Astrocyte (in vitro differentiated cells and primary cell): ENCODE data around the gene CADM1. TPM values are rescaled to one million over a fixed set of nuclear protein-coding genes. Genes with fewer than 3 reads are reported as not detected.

ENCODE experiments used
- DNase-seq: peaks from one replicate; pipeline ENCODE4 v3.0.0-alpha.2; 2010; ENCODE audit warnings: low read depth
- FAIRE-seq: peaks from 2 replicates; lab custom pipeline; 2011; peaks lifted over from hg19 to GRCh38; lab: Jason Lieb, UNC
- H2AFZ ChIP-seq: 2 replicates; pipeline ENCODE4 v1.6.0; 2012; ENCODE audit warnings: low read depth, low read length, inconsistent platforms
- H3K27ac ChIP-seq: 2 replicates; pipeline ENCODE4 v1.5.1; 2011; ENCODE audit warnings: low read depth, low read length, inconsistent platforms
- H3K27me3 ChIP-seq: 2 replicates; pipeline ENCODE4 v1.6.0; 2011; ENCODE audit warnings: low read length, inconsistent platforms; ENCODE audit not compliant: insufficient read depth
- H3K36me3 ChIP-seq: 2 replicates; pipeline ENCODE4 v1.5.1; 2011; ENCODE audit warnings: low read length, inconsistent platforms; ENCODE audit not compliant: insufficient read depth
- H3K4me1 ChIP-seq: 2 replicates; pipeline ENCODE4 v1.5.1; 2011; ENCODE audit warnings: low read length, inconsistent platforms; ENCODE audit not compliant: insufficient read depth
- H3K4me2 ChIP-seq: 2 replicates; pipeline ENCODE4 v1.6.0; 2012; ENCODE audit warnings: low read length, inconsistent platforms
- H3K4me3 ChIP-seq: 2 replicates; pipeline ENCODE4 v1.5.1; 2011; ENCODE audit warnings: low read depth, mild to moderate bottlenecking, low read length, inconsistent platforms; ENCODE audit not compliant: insufficient read depth
- H3K79me2 ChIP-seq: 2 replicates; pipeline ENCODE4 v1.6.0; 2012; ENCODE audit warnings: mild to moderate bottlenecking, low read length, inconsistent platforms; ENCODE audit not compliant: insufficient read depth
- H3K9ac ChIP-seq: 2 replicates; pipeline ENCODE4 v1.6.0; 2012; ENCODE audit warnings: mild to moderate bottlenecking, low read length, inconsistent platforms
- H3K9me3 ChIP-seq: 2 replicates; pipeline ENCODE4 v1.5.1; 2012; ENCODE audit warnings: low read depth, mild to moderate bottlenecking, low read length, inconsistent platforms; ENCODE audit not compliant: insufficient read depth
- H4K20me1 ChIP-seq: 2 replicates; pipeline ENCODE4 v1.6.0; 2012; ENCODE audit warnings: low read length, inconsistent platforms; ENCODE audit not compliant: insufficient read depth
- H3K27ac Mint-ChIP-seq: one replicate; pipeline ENCODE4 v1.8.0; 2021; ENCODE audit warnings: mild to moderate bottlenecking, mixed read lengths; ENCODE audit not compliant: unreplicated experiment
- H3K27me3 Mint-ChIP-seq: one replicate; pipeline ENCODE4 v1.8.0; 2021; ENCODE audit warnings: low read depth, mixed read lengths; ENCODE audit not compliant: unreplicated experiment
- H3K36me3 Mint-ChIP-seq: one replicate; pipeline ENCODE4 v1.8.0; 2021; ENCODE audit warnings: low read depth, mixed read lengths; ENCODE audit not compliant: unreplicated experiment
- H3K4me1 Mint-ChIP-seq: one replicate; pipeline ENCODE4 v1.8.0; 2021; ENCODE audit warnings: low read depth, mixed read lengths; ENCODE audit not compliant: unreplicated experiment
- H3K4me3 Mint-ChIP-seq: one replicate; pipeline ENCODE4 v1.8.0; 2021; ENCODE audit warnings: mild to moderate bottlenecking, moderate library complexity, mixed read lengths; ENCODE audit not compliant: unreplicated experiment
- H3K9me3 Mint-ChIP-seq: one replicate; pipeline ENCODE4 v1.8.0; 2021; ENCODE audit warnings: mild to moderate bottlenecking, mixed read lengths; ENCODE audit not compliant: unreplicated experiment
- EZH2 ChIP-seq: IDR thresholded peaks from 2 replicates; pipeline ENCODE4 v1.6.1; 2012; ENCODE audit warnings: mild to moderate bottlenecking, low read length, inconsistent platforms; ENCODE audit not compliant: insufficient read depth
- total RNA-seq: library from RNA; stranded (reverse); gene quantifications from 2 replicates; pipeline ENCODE4 v1.2.1, GENCODE V29; 2021
- TF ChIP-seq, protein P1 (sequence below): IDR thresholded peaks from 2 replicates; pipeline ENCODE4 v1.5.1; 2011; ENCODE audit warnings: low read depth, mild to moderate bottlenecking, inconsistent platforms, low read length, moderate library complexity; ENCODE audit not compliant: insufficient read depth

CADM1 gene
- total RNA-seq, 1 donor from 2014 or later = 414 TPM

DNA sequence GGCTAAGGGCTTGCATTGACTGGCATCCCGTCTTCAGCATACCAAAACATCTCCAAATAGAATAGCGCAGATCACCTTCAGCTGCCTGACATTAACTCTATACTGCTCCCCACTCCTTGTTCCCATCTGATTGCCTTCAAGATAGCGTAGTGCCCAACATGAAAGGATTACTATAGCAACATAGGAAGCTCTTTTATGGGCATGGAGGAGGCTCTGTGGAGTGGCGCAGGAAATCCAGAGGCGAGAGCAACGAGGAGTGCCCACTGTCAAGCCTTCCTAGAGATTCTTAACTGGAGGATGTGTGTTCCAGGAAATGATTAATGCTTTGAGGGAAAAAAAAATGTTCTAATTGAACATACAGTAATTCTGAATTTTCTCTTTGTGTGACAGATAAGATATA lies 213.3 kb downstream of the CADM1 start:
- no peaks in the 10 kb centered on the region for H3K27me3 ChIP-seq
- Mint-ChIP-seq H3K4me1 (peaks cover 38% of the 10 kb centered on the region), H3K4me3 (no peak overlapping the region), H3K36me3 (peaks cover 4% of the 10 kb centered on the region), H3K27ac (no peak overlapping the region), H3K27me3 (no peaks in the 10 kb centered on the region), H3K9me3 (peaks cover 2% of the 10 kb centered on the region)
- H3K4me2 ChIP-seq = no peak overlapping the region
- TF ChIP-seq, protein P1, sequence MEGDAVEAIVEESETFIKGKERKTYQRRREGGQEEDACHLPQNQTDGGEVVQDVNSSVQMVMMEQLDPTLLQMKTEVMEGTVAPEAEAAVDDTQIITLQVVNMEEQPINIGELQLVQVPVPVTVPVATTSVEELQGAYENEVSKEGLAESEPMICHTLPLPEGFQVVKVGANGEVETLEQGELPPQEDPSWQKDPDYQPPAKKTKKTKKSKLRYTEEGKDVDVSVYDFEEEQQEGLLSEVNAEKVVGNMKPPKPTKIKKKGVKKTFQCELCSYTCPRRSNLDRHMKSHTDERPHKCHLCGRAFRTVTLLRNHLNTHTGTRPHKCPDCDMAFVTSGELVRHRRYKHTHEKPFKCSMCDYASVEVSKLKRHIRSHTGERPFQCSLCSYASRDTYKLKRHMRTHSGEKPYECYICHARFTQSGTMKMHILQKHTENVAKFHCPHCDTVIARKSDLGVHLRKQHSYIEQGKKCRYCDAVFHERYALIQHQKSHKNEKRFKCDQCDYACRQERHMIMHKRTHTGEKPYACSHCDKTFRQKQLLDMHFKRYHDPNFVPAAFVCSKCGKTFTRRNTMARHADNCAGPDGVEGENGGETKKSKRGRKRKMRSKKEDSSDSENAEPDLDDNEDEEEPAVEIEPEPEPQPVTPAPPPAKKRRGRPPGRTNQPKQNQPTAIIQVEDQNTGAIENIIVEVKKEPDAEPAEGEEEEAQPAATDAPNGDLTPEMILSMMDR = no peak
- TF ChIP-seq EZH2 = no peak
- no peak overlapping the region for H3K9ac ChIP-seq
- H3K9me3 ChIP-seq = no peaks in the 10 kb centered on the region
- no peaks in the 10 kb centered on the region for H3K4me1 ChIP-seq
- H2AFZ ChIP-seq = no peak overlapping the region
- no peaks in the 10 kb centered on the region for H3K36me3 ChIP-seq
- H3K4me3 ChIP-seq = no peak overlapping the region
- no peaks in the 10 kb centered on the region for H3K79me2 ChIP-seq
- no peaks in the 10 kb centered on the region for H4K20me1 ChIP-seq
- FAIRE-seq (no peak), DNase-seq (no peak)
- no peak overlapping the region for H3K27ac ChIP-seq

GRCh38 chr11:115290479-115290878 lies 213.7 kb downstream of the CADM1 start:
- no peak overlapping the region for H3K27ac ChIP-seq
- H3K27ac Mint-ChIP-seq = no peak overlapping the region

GRCh38 chr11:115287266-115287665 lies 216.9 kb downstream of the CADM1 start:
- no peaks in the 10 kb centered on the region for H3K27me3 Mint-ChIP-seq
- no peaks in the 10 kb centered on the region for H3K36me3 Mint-ChIP-seq

More at GRCh38 chr11:115290479-115290878, 213.7 kb downstream of the CADM1 start:
- no peak for DNase-seq
- TF ChIP-seq, protein P1 = no peak
- TF ChIP-seq EZH2 = no peak
- Mint-ChIP-seq H3K4me1 (peaks cover 38% of the 10 kb centered on the region), H3K4me3 (no peak overlapping the region), H3K27me3 (no peaks in the 10 kb centered on the region), H3K36me3 (peaks cover 4% of the 10 kb centered on the region), H3K9me3 (peaks cover 2% of the 10 kb centered on the region)
- Histone ChIP-seq H3K4me2 (no peak overlapping the region), H3K4me1 (peaks cover under 1% of the 10 kb centered on the region), H3K27me3 (no peaks in the 10 kb centered on the region), H3K79me2 (no peaks in the 10 kb centered on the region), H3K36me3 (no peaks in the 10 kb centered on the region), H3K9me3 (no peaks in the 10 kb centered on the region), H3K4me3 (no peak overlapping the region), H3K9ac (no peak overlapping the region), H2AFZ (no peak overlapping the region), H4K20me1 (no peaks in the 10 kb centered on the region)
- no peak for FAIRE-seq

More at GRCh38 chr11:115287266-115287665, 216.9 kb downstream of the CADM1 start:
- H3K4me3 ChIP-seq = no peak overlapping the region
- H3K36me3 ChIP-seq = no peaks in the 10 kb centered on the region
- H3K9me3 Mint-ChIP-seq = no peaks in the 10 kb centered on the region
- TF ChIP-seq, protein P1 = no peak
- TF ChIP-seq EZH2 = no peak
- H3K27ac Mint-ChIP-seq = no peak overlapping the region
- no peak overlapping the region for H2AFZ ChIP-seq
- H4K20me1 ChIP-seq = no peaks in the 10 kb centered on the region
- no peaks in the 10 kb centered on the region for H3K79me2 ChIP-seq
- H3K4me3 Mint-ChIP-seq = peak overlapping the region; percentile 9
- H3K9me3 ChIP-seq = no peaks in the 10 kb centered on the region
- H3K27ac ChIP-seq = no peak overlapping the region
- DNase-seq (no peak), FAIRE-seq (no peak)
- H3K4me2 ChIP-seq = no peak overlapping the region
- H3K4me1 Mint-ChIP-seq = peaks cover 54% of the 10 kb centered on the region
- no peaks in the 10 kb centered on the region for H3K27me3 ChIP-seq
- H3K4me1 ChIP-seq = peaks cover 11% of the 10 kb centered on the region
- no peak overlapping the region for H3K9ac ChIP-seq
